Activated T-cell treated with anti-CD3 and anti-CD28 coated beads, Interleukin-2, amount 50 U/mL, for 24 hours (primary cell): ENCODE data around the gene SOCS6.
A peak's percentile ranks its signal among the peaks of the same experiment; 100 is the strongest.
"Not testable (repeated sequence)": the region's sequence is repeated elsewhere in the genome, so short reads cannot be mapped to it uniquely, and the experiment has no call there.

Experiments used
- DNase-seq: peaks from one replicate; pipeline ENCODE4 v3.0.0-alpha.2; 2020
- H3K27ac Mint-ChIP-seq: 2 replicates; pipeline ENCODE4 v1.8.0; 2020; ENCODE audit warnings: mild to moderate bottlenecking, mixed read lengths
- H3K27me3 Mint-ChIP-seq: 2 replicates; pipeline ENCODE4 v1.8.0; 2020; ENCODE audit warnings: mixed read lengths
- H3K36me3 Mint-ChIP-seq: 2 replicates; pipeline ENCODE4 v1.8.0; 2020; ENCODE audit warnings: low read depth, mixed read lengths
- H3K4me1 Mint-ChIP-seq: 2 replicates; pipeline ENCODE4 v1.8.0; 2020; ENCODE audit warnings: low read depth, mixed read lengths
- H3K4me3 Mint-ChIP-seq: 2 replicates; pipeline ENCODE4 v1.8.0; 2020; ENCODE audit warnings: mild to moderate bottlenecking, moderate library complexity, mixed read lengths
- H3K9me3 Mint-ChIP-seq: 2 replicates; pipeline ENCODE4 v1.8.0; 2020; ENCODE audit warnings: mixed read lengths

The SOCS6 gene, protein sequence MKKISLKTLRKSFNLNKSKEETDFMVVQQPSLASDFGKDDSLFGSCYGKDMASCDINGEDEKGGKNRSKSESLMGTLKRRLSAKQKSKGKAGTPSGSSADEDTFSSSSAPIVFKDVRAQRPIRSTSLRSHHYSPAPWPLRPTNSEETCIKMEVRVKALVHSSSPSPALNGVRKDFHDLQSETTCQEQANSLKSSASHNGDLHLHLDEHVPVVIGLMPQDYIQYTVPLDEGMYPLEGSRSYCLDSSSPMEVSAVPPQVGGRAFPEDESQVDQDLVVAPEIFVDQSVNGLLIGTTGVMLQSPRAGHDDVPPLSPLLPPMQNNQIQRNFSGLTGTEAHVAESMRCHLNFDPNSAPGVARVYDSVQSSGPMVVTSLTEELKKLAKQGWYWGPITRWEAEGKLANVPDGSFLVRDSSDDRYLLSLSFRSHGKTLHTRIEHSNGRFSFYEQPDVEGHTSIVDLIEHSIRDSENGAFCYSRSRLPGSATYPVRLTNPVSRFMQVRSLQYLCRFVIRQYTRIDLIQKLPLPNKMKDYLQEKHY

DNA sequence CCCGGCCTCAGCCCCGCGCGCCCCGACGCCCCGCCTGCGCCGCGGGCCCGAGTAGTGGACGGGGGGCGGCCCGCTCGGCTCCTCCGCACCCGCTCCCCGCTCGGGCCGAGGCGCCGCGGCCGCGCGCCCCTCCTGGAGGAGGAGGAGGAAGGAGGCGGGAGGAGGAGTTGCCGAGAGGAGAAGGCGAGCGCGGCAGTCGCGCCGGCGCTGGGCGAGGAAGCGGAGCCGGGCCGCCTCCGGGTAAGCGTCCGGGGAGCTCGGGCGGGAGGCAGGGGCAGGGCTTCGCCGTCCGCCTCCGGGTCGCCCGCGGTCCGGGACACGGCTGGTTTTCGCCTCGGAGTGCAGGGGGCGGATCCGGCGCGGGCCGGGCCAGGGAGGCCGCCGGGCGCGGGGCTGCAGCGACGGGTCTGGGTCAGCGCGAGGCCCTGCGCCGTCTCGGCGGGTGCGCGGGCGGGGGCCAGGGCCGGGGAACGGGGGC lies at the start of gene SOCS6:
SOCS6 (plus strand) TSS at position 195 of the 478 bp plus-strand sequence. CDS start 35,624 bp downstream, outside the sequence.
- Mint-ChIP-seq H3K4me1 (peaks cover 19% of the 10 kb centered on the region), H3K27ac (peak within 1 kb of the TSS; percentile 80), H3K36me3 (peaks cover 2% of the 10 kb centered on the region), H3K27me3 (peaks cover 65% of the 10 kb centered on the region), H3K4me3 (peak within 1 kb of the TSS; percentile 81), H3K9me3 (no peaks in the 10 kb centered on the region)
- peak; percentile 59 for DNase-seq

DNA sequence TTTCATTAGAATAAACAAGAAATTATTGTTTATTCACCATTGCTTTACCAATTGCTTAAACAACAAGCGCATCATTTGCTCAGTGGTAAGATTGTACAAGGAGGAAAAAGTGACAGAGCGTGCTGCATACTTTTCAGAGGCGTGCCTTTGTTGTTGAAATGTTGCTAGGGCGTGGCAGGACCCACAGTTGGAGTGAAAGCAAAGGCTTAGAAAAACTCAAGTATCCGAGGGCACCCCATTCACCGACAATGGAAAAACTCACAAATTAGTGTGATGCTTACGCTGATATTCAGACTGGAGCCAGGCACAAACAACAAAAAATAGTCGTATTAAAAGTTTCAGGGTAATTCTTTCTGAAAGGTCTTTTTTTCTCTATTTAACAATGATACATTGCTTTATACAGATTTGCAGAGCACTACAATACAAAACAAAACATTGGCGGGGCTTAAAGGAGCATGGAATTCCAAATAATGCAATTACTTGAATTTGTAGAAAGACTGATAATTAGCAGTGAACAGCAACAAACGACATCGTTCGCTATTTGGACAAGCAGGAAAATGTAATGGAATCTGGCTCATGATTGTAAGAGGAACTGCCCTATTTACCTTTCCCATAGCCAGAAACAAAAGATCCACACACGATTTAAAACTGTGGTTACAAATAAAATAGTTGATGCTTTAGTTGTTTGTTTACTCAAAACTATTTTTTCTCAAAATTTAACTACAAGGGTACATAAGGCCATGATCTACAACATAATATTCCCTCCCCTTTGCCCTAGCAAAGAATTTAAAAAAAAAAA lies 45.5 kb upstream of the SOCS6 start:
- DNase-seq: no peak
- no peaks in the 10 kb centered on the region for H3K9me3 Mint-ChIP-seq
- H3K27ac Mint-ChIP-seq: no peak overlapping the region
- H3K4me3 Mint-ChIP-seq: no peak overlapping the region
- no peaks in the 10 kb centered on the region for H3K4me1 Mint-ChIP-seq
- H3K36me3 Mint-ChIP-seq: no peaks in the 10 kb centered on the region
- peaks cover 20% of the 10 kb centered on the region for H3K27me3 Mint-ChIP-seq

DNA sequence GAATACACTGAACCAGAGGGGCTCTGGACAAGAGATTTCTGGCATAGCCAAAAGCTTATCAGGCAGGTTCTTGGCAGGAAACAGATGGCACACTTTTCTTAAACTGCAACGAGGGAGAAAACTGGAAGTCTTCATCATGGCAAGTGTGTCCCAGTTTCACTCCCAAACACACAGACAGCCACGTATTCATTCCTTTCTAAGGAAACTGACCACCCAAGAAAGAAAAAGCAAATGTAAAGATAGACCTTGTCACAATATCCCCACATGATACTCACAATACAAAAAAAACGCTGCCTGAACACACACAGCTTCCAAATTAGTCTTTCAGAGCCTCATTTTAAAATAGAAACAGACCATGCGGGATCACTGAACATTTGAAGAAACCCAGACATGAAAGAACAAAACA lies 42.8 kb upstream of the SOCS6 start:
- no peaks in the 10 kb centered on the region for H3K9me3 Mint-ChIP-seq
- H3K27me3 Mint-ChIP-seq: peaks cover 5% of the 10 kb centered on the region
- H3K36me3 Mint-ChIP-seq: no peaks in the 10 kb centered on the region

DNA sequence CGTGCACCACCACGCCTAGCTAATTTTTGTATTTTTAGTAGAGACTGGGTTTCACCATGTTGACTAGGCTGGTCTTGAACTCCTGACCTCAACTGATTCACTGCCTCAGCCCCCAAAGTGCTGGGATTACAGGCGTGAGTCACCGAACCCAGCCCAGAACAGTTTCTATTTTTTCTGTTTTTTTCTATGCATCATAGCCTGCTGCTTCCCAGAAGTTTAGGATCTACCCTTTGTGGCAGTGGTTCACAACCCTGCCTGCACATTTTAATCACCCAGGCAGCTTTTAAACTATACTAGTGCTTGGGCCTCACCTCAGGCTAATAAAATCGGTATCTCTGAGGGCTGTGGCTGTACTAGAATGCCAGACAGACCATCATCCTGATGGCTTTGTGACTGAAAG lies 39.7 kb upstream of the SOCS6 start:
- DNase-seq: no peak
- Mint-ChIP-seq H3K36me3 (no peaks in the 10 kb centered on the region), H3K9me3 (no peaks in the 10 kb centered on the region), H3K4me1 (no peaks in the 10 kb centered on the region), H3K4me3 (no peak overlapping the region), H3K27ac (no peak overlapping the region), H3K27me3 (no peaks in the 10 kb centered on the region)

More for the DNA sequence above, 42.8 kb upstream of the SOCS6 start:
- no peaks in the 10 kb centered on the region for H3K4me1 Mint-ChIP-seq
- H3K27ac Mint-ChIP-seq: no peak overlapping the region
- DNase-seq: no peak
- H3K4me3 Mint-ChIP-seq: no peak overlapping the region

DNA sequence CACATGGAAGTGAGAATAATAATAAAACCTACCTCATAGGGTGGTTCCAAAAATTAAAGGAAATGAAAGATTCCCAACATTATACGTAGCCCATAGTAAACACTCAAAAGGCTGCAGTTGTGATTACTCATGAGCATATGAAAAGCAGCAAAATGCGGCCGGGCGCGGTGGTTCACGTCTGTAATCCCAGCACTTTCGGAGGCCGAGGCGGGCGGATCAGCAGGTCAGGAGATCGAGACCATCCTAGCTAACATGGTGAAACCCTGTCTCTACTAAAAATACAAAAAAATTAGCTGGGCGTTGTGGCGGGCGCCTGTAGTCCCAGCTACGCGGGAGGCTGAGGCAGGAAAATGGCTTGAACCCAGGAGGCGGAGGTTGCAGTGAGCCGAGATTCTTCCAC lies 39.0 kb upstream of the SOCS6 start:
- H3K4me1 Mint-ChIP-seq, H3K27me3 Mint-ChIP-seq, H3K36me3 Mint-ChIP-seq, DNase-seq, H3K4me3 Mint-ChIP-seq, H3K27ac Mint-ChIP-seq, H3K9me3 Mint-ChIP-seq: not testable (repeated sequence)

DNA sequence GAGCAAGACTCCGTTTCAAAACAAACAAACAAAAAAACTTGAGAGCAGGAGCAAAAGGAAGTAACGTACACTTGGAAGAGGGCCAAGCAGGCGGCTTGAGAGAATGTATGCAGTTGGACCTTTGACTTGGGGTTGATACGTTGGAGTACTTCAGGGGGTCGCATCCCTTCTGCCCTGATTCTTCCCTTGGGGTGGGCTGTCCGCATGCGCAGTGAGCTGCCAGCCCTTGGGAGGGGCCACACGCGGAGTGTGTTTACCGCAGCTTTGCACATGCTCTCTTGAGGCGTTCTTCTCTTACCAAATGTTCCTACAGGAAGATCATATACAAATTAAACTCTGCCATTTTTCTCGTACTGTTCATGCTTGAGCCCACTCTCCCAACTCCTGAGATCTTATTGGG lies 38.1 kb upstream of the SOCS6 start:
- no peaks in the 10 kb centered on the region for H3K4me1 Mint-ChIP-seq
- H3K27ac Mint-ChIP-seq: no peak overlapping the region
- H3K4me3 Mint-ChIP-seq: no peak overlapping the region
- H3K27me3 Mint-ChIP-seq: no peaks in the 10 kb centered on the region
- no peaks in the 10 kb centered on the region for H3K9me3 Mint-ChIP-seq
- DNase-seq: no peak
- no peaks in the 10 kb centered on the region for H3K36me3 Mint-ChIP-seq

DNA sequence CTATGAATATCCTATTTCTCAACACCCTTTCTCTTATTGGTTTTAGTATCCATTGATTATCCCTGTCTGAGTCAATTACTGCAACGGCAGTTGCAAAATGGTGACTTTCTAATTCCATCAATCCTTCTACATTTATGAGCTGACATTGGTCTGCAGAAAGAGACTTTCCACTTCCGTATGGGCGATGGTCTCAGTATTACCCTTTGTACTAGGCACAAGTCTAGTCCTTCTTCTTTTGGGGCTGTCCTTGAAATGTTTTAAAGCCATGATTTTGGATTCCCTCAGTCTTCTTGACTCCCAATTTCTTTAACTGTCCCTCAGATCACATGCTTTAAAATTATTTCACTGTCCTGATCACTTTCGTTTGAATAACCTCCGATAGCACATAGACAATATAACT lies 32.7 kb upstream of the SOCS6 start:
- H3K27ac Mint-ChIP-seq: no peak overlapping the region
- H3K36me3 Mint-ChIP-seq: no peaks in the 10 kb centered on the region
- peaks cover 12% of the 10 kb centered on the region for H3K27me3 Mint-ChIP-seq
- no peak overlapping the region for H3K4me3 Mint-ChIP-seq
- DNase-seq: no peak
- no peaks in the 10 kb centered on the region for H3K4me1 Mint-ChIP-seq
- no peaks in the 10 kb centered on the region for H3K9me3 Mint-ChIP-seq

DNA sequence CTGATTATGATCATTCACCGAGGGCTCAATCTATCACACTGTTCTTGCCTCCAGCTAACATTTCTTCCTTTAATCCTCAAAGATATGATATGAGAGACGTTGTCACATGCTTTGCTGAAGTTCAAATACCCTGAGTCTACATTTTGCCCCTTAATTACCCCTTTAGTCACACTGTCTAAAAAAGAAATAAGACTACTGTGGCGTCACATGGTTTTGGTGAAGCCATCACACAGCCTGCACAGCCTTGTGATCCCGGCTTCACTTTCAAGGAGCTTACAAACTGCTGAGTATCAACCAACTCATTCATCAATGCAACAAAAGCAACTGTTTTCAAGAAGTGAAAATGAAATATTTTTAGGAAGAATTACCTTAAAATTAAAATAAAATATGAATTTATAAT lies 31.9 kb upstream of the SOCS6 start:
- Mint-ChIP-seq H3K4me1 (no peaks in the 10 kb centered on the region), H3K27ac (no peak overlapping the region), H3K9me3 (no peaks in the 10 kb centered on the region), H3K27me3 (peaks cover 14% of the 10 kb centered on the region), H3K4me3 (no peak overlapping the region), H3K36me3 (no peaks in the 10 kb centered on the region)
- DNase-seq: no peak

DNA sequence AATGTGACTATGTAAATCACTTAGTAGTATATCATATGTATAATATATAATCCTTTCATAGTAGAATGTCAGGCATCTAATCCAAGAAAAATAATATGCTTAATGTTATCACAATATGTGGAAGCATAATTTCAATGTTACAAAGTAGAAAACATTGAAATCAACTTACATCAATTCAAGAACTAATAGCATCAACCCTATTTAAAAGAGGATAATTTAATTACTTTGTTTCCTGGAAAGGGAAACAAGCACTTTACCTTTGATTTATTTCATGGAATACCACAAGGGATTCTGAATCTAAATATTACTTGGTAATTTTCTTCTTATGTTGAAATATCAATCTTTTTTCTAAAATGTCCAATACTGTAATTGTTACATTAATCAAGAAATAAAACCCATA lies 30.6 kb upstream of the SOCS6 start:
- Mint-ChIP-seq H3K4me1 (no peaks in the 10 kb centered on the region), H3K27ac (no peak overlapping the region), H3K27me3 (peaks cover 19% of the 10 kb centered on the region), H3K4me3 (no peak overlapping the region), H3K9me3 (no peaks in the 10 kb centered on the region), H3K36me3 (no peaks in the 10 kb centered on the region)
- no peak for DNase-seq

DNA sequence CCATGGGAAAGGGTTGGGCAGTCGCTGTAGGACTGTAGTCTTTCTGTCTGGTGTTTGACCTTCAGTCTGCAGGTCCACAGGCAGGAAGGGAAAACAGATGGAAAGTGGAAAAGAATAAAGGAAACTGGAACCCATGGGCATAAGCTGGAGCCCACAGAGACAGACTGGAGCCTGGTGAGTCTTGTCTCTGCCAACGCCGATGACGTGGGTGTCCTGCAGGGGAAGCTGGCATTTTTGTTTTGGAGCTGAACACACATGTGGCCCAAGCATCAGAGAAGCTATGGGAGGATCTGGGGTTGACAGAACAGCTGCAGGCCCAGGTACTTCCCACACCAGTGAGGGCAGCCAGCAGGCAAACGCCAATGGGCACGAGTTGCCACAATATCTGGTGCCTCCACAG lies 28.2 kb upstream of the SOCS6 start:
- no peaks in the 10 kb centered on the region for H3K9me3 Mint-ChIP-seq
- peaks cover 19% of the 10 kb centered on the region for H3K27me3 Mint-ChIP-seq
- H3K36me3 Mint-ChIP-seq: no peaks in the 10 kb centered on the region
- H3K4me3 Mint-ChIP-seq: no peak overlapping the region
- H3K4me1 Mint-ChIP-seq: no peaks in the 10 kb centered on the region
- DNase-seq: no peak
- H3K27ac Mint-ChIP-seq: no peak overlapping the region

DNA sequence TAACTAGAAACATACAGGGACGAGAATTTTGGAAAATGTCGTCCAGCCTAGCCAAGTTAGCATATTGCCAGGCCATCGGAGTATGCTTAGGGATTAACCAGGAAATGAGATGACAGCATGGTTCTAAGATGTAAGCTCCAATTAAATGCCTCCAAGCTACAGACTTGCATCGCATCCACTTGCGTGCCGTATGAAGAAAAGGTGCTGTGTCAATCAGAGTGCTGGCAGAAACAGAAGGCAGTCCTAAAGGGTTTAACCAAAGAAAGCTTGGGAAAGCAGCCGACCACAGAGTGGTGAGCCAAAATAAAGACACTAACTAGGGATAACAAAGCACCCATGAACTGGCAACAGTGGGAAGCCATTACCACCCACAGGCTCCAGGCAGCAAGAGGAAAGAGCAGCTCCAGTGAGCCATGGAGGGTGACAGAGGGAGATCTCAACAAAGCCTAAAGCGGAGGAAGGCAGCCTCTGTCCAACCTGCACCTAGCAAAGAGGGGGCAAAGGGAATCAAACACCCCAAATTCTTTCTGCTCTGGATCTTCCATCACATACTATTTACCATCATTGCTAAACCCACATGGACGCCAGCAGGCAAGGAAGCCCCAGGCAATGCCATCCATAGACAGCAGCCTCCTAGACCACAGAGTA lies 27.6 kb upstream of the SOCS6 start:
- H3K4me3 Mint-ChIP-seq: no peak overlapping the region
- H3K27me3 Mint-ChIP-seq: peaks cover 17% of the 10 kb centered on the region
- H3K27ac Mint-ChIP-seq: no peak overlapping the region
- H3K9me3 Mint-ChIP-seq: no peaks in the 10 kb centered on the region
- no peak for DNase-seq
- no peaks in the 10 kb centered on the region for H3K4me1 Mint-ChIP-seq
- H3K36me3 Mint-ChIP-seq: no peaks in the 10 kb centered on the region

DNA sequence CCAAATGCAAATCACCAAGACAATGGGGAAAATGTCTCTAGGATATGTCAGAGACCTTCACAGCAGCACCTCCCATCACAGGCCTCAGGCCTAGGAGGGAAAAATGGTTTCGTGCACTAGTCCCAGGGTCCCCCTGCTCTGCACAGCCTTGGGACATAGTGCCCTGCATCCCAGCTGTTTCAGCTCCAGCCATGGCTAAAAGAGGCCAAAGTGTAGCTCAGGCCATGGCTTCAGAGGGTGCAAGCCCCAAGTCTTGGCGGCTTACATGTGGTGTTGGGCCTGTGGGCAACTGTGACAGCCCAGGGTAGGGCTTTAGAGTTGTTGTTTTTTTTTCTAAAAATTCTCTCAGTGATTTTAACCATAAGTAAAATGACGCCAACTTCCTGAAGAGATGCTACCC lies 25.5 kb upstream of the SOCS6 start:
- Mint-ChIP-seq H3K4me3 (no peak overlapping the region), H3K27me3 (peaks cover 9% of the 10 kb centered on the region), H3K9me3 (peaks cover 1% of the 10 kb centered on the region), H3K4me1 (no peaks in the 10 kb centered on the region), H3K27ac (no peak overlapping the region), H3K36me3 (no peaks in the 10 kb centered on the region)
- DNase-seq: no peak

DNA sequence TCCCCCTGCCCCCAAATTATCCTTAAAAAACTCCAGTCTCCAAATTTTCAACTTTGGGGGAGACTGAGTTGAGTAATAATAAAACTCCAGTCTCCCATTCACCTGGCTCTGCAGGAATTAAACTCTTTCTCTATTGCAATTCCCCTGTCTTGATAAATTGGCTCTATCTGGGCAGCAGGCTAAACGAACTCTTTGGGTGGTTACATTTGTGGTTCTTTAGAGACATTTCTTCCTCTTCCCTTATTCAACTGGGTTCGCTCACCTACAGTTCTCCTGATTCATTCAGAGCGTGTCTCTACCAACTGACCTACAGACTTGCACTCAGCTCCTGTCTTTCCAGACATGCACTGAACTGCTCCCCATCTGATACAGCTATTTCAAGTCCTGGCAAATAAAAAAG lies 17.1 kb upstream of the SOCS6 start:
- Mint-ChIP-seq H3K4me3 (no peak overlapping the region), H3K27ac (no peak overlapping the region), H3K9me3 (peaks cover 24% of the 10 kb centered on the region), H3K36me3 (no peaks in the 10 kb centered on the region), H3K27me3 (peaks cover 16% of the 10 kb centered on the region), H3K4me1 (no peaks in the 10 kb centered on the region)
- no peak for DNase-seq

DNA sequence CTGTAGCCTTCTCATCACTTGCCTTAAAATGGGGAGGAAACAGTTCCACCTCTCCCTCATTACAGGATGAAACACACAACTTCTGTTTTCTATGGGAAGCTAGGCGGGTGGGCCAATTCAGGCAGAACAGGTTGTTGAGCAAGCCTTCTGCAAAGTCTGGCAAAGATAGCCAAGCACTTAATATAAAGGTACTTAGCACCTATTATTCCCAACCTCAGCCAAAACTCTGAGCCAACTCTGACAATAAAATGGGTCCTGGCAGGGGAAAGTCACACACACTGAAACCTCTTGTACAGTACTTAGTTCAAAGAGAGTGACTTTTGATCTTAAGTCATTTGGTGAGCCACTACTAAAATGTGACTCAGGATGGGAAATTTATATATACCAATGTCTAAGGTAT lies 15.8 kb upstream of the SOCS6 start:
- Mint-ChIP-seq H3K27ac (no peak overlapping the region), H3K4me1 (no peaks in the 10 kb centered on the region), H3K27me3 (peaks cover 18% of the 10 kb centered on the region), H3K9me3 (peaks cover 23% of the 10 kb centered on the region), H3K4me3 (no peak overlapping the region), H3K36me3 (no peaks in the 10 kb centered on the region)
- no peak for DNase-seq
